H1 (cell line): ENCODE data around the gene FKRP. TPM values are rescaled to one million over a fixed set of nuclear protein-coding genes. Genes with fewer than 3 reads are reported as not detected.

ENCODE experiments used
- CTCF ChIA-PET: fragments of 300-600 bp; sonication (Branson Sonifier 250); formaldehyde crosslinking; loops from one replicate; lab custom pipeline; 2021; ENCODE audit not compliant: partially characterized antibody; lab: Charles Lee
- POLR2A ChIA-PET: fragments of 300-600 bp; sonication (Branson Sonifier 250); formaldehyde crosslinking; loops from one replicate; lab custom pipeline; 2021; ENCODE audit warnings: inconsistent platforms; ENCODE audit not compliant: partially characterized antibody; lab: Charles Lee
- DNase-seq, 2 experiments: peaks; one replicate each; pipeline versions ENCODE4 v3.0.0 to v3.0.0-alpha.2; 2010 to 2022; ENCODE audit warnings: low spot score in 2 of 2, low read depth in 1 of 2, mixed read lengths in 1 of 2
- FAIRE-seq: peaks from 2 replicates; lab custom pipeline; 2011; peaks lifted over from hg19 to GRCh38; lab: Jason Lieb, UNC
- H2AFZ ChIP-seq: 2 replicates; pipeline ENCODE4 v1.8.1; 2012; ENCODE audit warnings: low read length, inconsistent platforms
- H2AK5ac ChIP-seq: 2 replicates; pipeline ENCODE4 v1.6.1; 2013; ENCODE audit warnings: low read depth, low read length
- H2BK120ac ChIP-seq: replicated peaks from 2 replicates; pipeline ENCODE3; 2013; ENCODE audit warnings: low read depth, low read length, inconsistent platforms
- H2BK12ac ChIP-seq: 2 replicates; pipeline ENCODE4 v1.6.1; 2013; ENCODE audit warnings: low read depth, low read length
- H2BK15ac ChIP-seq: 2 replicates; pipeline ENCODE4 v1.6.1; 2013; ENCODE audit warnings: low read length
- H2BK20ac ChIP-seq: 2 replicates; pipeline ENCODE4 v1.6.1; 2013; ENCODE audit warnings: low read length
- H2BK5ac ChIP-seq: 2 replicates; pipeline ENCODE4 v1.6.1; 2013; ENCODE audit warnings: low read depth, low read length
- H3K14ac ChIP-seq: 2 replicates; pipeline ENCODE4 v1.6.1; 2013; ENCODE audit warnings: inconsistent platforms; ENCODE audit not compliant: insufficient read length
- H3K18ac ChIP-seq: 2 replicates; pipeline ENCODE4 v1.6.1; 2013; ENCODE audit warnings: low read length; ENCODE audit errors: extremely low read depth
- H3K23ac ChIP-seq: 2 replicates; pipeline ENCODE4 v1.6.1; 2013; ENCODE audit warnings: inconsistent platforms; ENCODE audit not compliant: insufficient read length
- H3K23me2 ChIP-seq: 2 replicates; pipeline ENCODE4 v1.6.1; 2013; ENCODE audit warnings: low read depth, low read length
- H3K27ac ChIP-seq: 2 replicates; pipeline ENCODE4 v1.6.1; 2011; ENCODE audit warnings: low read depth, low read length, inconsistent platforms
- H3K27me3 ChIP-seq, 4 experiments: replicated peaks in 1 of 4; 1 replicate in 1 of 4; 2 replicates in 3 of 4; pipeline versions ENCODE4 v1.6.1 to v1.8.1; 2011 to 2013; ENCODE audit warnings: low read length in 3 of 4, mild to moderate bottlenecking in 3 of 4, inconsistent platforms in 2 of 4, mixed read lengths in 2 of 4, moderate library complexity in 1 of 4; ENCODE audit not compliant: control insufficient read depth in 3 of 4, insufficient read depth in 3 of 4; ENCODE audit errors: extremely low read depth in 1 of 4
- H3K36me3 ChIP-seq, 4 experiments: 2 replicates each; pipeline versions ENCODE4 v1.6.1 to v1.8.1; 2011 to 2013; ENCODE audit warnings: mild to moderate bottlenecking in 4 of 4, low read length in 3 of 4, moderate library complexity in 2 of 4, control low read depth in 1 of 4, inconsistent platforms in 1 of 4; ENCODE audit not compliant: insufficient read depth in 4 of 4, control insufficient read depth in 2 of 4
- H3K4ac ChIP-seq: replicated peaks from 2 replicates; pipeline ENCODE3; 2013; ENCODE audit warnings: low read length, low read depth, mixed read lengths, inconsistent platforms; ENCODE audit not compliant: insufficient read length
- H3K4me1 ChIP-seq, 4 experiments: replicated peaks in 1 of 4; 1 replicate in 1 of 4; 2 replicates in 3 of 4; pipeline versions ENCODE4 v1.6.1 to v1.8.1; 2011 to 2013; ENCODE audit warnings: low read length in 3 of 4, inconsistent platforms in 2 of 4, mixed read lengths in 1 of 4; ENCODE audit not compliant: insufficient read depth in 4 of 4, control insufficient read depth in 3 of 4
- H3K4me2 ChIP-seq, 2 experiments: 2 replicates each; pipeline versions ENCODE4 v1.6.1 to v1.8.1; 2011 to 2013; ENCODE audit warnings: low read depth in 2 of 2, low read length in 2 of 2, control low read depth in 1 of 2, inconsistent platforms in 1 of 2, mild to moderate bottlenecking in 1 of 2; ENCODE audit not compliant: insufficient read depth in 1 of 2
- H3K4me3 ChIP-seq, 4 experiments: fragments of 200-600, 300-600 bp in 1 of 4; sonication (generic), shearing (Covaris generic), sonication (Bioruptor Twin) in 1 of 4; 2 replicates each; pipeline versions ENCODE4 v1.5.1 to v1.8.1; 2011 to 2016; ENCODE audit warnings: low read length in 4 of 4, low read depth in 3 of 4, control low read depth in 2 of 4, inconsistent platforms in 2 of 4, mild to moderate bottlenecking in 2 of 4, mixed read lengths in 1 of 4, moderate library complexity in 1 of 4; ENCODE audit not compliant: insufficient read depth in 2 of 4; ENCODE audit errors: extremely low read depth in 1 of 4
- H3K56ac ChIP-seq: replicated peaks from 2 replicates; pipeline ENCODE3; 2013; ENCODE audit warnings: low read depth, mild to moderate bottlenecking, mixed read lengths, low read length, inconsistent platforms; ENCODE audit not compliant: insufficient read length
- H3K79me1 ChIP-seq: 2 replicates; pipeline ENCODE4 v1.6.1; 2013; ENCODE audit warnings: low read depth, low read length, control low read depth
- H3K79me2 ChIP-seq, 2 experiments: 2 replicates each; pipeline versions ENCODE4 v1.6.1 to v1.8.1; 2012 to 2013; ENCODE audit warnings: low read length in 2 of 2, mild to moderate bottlenecking in 2 of 2, inconsistent platforms in 1 of 2; ENCODE audit not compliant: insufficient read depth in 2 of 2, control insufficient read depth in 1 of 2
- H3K9ac ChIP-seq, 4 experiments: replicated peaks in 1 of 4; 1 replicate in 1 of 4; 2 replicates in 3 of 4; pipeline versions ENCODE4 v1.6.1 to v1.8.1; 2011 to 2013; ENCODE audit warnings: low read depth in 3 of 4, low read length in 3 of 4, control low read depth in 2 of 4, mild to moderate bottlenecking in 2 of 4, moderate library complexity in 2 of 4, inconsistent platforms in 1 of 4; ENCODE audit errors: extremely low read depth in 1 of 4
- H3K9me3 ChIP-seq, 2 experiments: 2 replicates each; pipeline versions ENCODE4 v1.6.1 to v1.8.1; 2012 to 2013; ENCODE audit warnings: mild to moderate bottlenecking in 2 of 2, moderate library complexity in 2 of 2, control low read depth in 1 of 2, inconsistent platforms in 1 of 2, low read depth in 1 of 2, low read length in 1 of 2, mixed read lengths in 1 of 2; ENCODE audit not compliant: insufficient read depth in 2 of 2
- H4K20me1 ChIP-seq, 2 experiments: replicated peaks in 1 of 2; 2 replicates each; pipeline versions ENCODE3 to v1.8.1; 2011 to 2013; ENCODE audit warnings: inconsistent platforms in 2 of 2, low read length in 2 of 2, mild to moderate bottlenecking in 1 of 2; ENCODE audit not compliant: insufficient read depth in 2 of 2, control insufficient read depth in 1 of 2
- H4K5ac ChIP-seq: 2 replicates; pipeline ENCODE4 v1.6.1; 2013; ENCODE audit warnings: low read length, low read depth, mixed read lengths, inconsistent platforms; ENCODE audit not compliant: insufficient read length
- H4K8ac ChIP-seq: 2 replicates; pipeline ENCODE4 v1.8.0; 2013; ENCODE audit warnings: mild to moderate bottlenecking, moderate library complexity, low read length, inconsistent platforms; ENCODE audit not compliant: insufficient read depth; ENCODE audit errors: extremely low read depth
- H4K91ac ChIP-seq: replicated peaks from 2 replicates; pipeline ENCODE3; 2013; ENCODE audit warnings: low read length, mixed read lengths, inconsistent platforms; ENCODE audit not compliant: insufficient read length
- FOSL1 ChIP-seq: IDR thresholded peaks from 2 replicates; pipeline ENCODE4 v1.6.1; 2011; ENCODE audit warnings: mild to moderate bottlenecking, low read depth, low read length, moderate library complexity; ENCODE audit not compliant: insufficient read depth
- GABPA ChIP-seq: IDR thresholded peaks from 2 replicates; pipeline ENCODE4 v1.6.1; 2011; ENCODE audit warnings: mild to moderate bottlenecking, low read length, moderate library complexity, borderline replicate concordance; ENCODE audit not compliant: insufficient read depth
- POLR2AphosphoS5 ChIP-seq: IDR thresholded peaks from 2 replicates; pipeline ENCODE4 v1.6.1; 2011; ENCODE audit warnings: low read depth, low read length
- RAD21 ChIP-seq, 2 experiments: IDR thresholded peaks in 1 of 2; conservative IDR thresholded peaks in 1 of 2; 2 replicates each; pipeline ENCODE4 v1.6.1; 2011; ENCODE audit warnings: low read depth in 2 of 2, low read length in 2 of 2, improper control_type of control experiment in 1 of 2, inconsistent platforms in 1 of 2, mild to moderate bottlenecking in 1 of 2, moderate library complexity in 1 of 2
- SIRT6 ChIP-seq: IDR thresholded peaks from one replicate; pipeline ENCODE4 v1.7.1; 2012; ENCODE audit warnings: low read length, inconsistent platforms
- SRF ChIP-seq: IDR thresholded peaks from 2 replicates; pipeline ENCODE4 v1.6.1; 2011; ENCODE audit warnings: mild to moderate bottlenecking, low read depth, low read length, moderate library complexity
- TAF1 ChIP-seq: IDR thresholded peaks from 2 replicates; pipeline ENCODE4 v1.6.1; 2011; ENCODE audit warnings: mild to moderate bottlenecking, low read depth, low read length
- WGBS, 2 experiments: shearing (Covaris generic) in 1 of 2; methylation state at CpG; one replicate each; pipeline versions ENCODE4 v1.1.6 to v1.1.7; 2013 to 2015; ENCODE audit warnings: low lambda C conversion rate in 2 of 2, mixed read lengths in 2 of 2, inconsistent platforms in 1 of 2, low coverage in 1 of 2, missing lambda C conversion rate in 1 of 2; ENCODE audit not compliant: insufficient replicate concordance in 2 of 2, insufficient coverage in 1 of 2, insufficient read length in 1 of 2; ENCODE audit errors: extremely low coverage in 1 of 2, missing lambda C conversion rate in 1 of 2; 5-methylcytosine and 5-hydroxymethylcytosine counted together
- polyA plus RNA-seq, 7 experiments: library from polyadenylated mRNA; depleted of rRNA in 3 of 7; stranded (reverse) in 5 of 7; unstranded in 2 of 7; fragments of >200 nt in 5 of 7; fragments of 200-250 nt in 2 of 7; gene quantifications; 1 replicate in 5 of 7; 2 replicates in 1 of 7; 4 replicates in 1 of 7; pipeline versions ENCODE4 v1.2.1 to v1.2.3, GENCODE V29; 2011 to 2013; ENCODE audit warnings: missing spikeins in 2 of 7, mixed read lengths in 2 of 7
- total RNA-seq: library from RNA; stranded (reverse); fragmentation: NEBNext Ultra II Directional; extraction: Animal tissue kit (Norgen Biotek cat#: 25700); gene quantifications from 2 replicates; pipeline ENCODE4 v1.2.1, GENCODE V29; 2021
- TF ChIP-seq, protein P1 (sequence below), 3 experiments: IDR thresholded peaks; 1 replicate in 2 of 3; 2 replicates in 1 of 3; pipeline versions ENCODE4 v1.5.1 to v1.6.1; 2011; ENCODE audit warnings: low read length in 3 of 3, mild to moderate bottlenecking in 3 of 3, inconsistent platforms in 2 of 3, low read depth in 1 of 3, moderate library complexity in 1 of 3; ENCODE audit not compliant: insufficient read depth in 1 of 3; ENCODE audit errors: control extremely low read depth in 1 of 3

Gene FKRP
- total and polyA plus RNA-seq, 2 of the 8 experiments (the other 6 are each of a cell fraction or from before 2014, with no cell fraction given) = 17.1 to 24.4 TPM

- peak; percentile 65 for FAIRE-seq
- H3K56ac ChIP-seq = no peak overlapping the region
- peak overlapping the region in 3 of 4 experiments; percentile 29 to 53 (median 31); a peak in 5 of 7 replicates for H3K9ac ChIP-seq
- H2BK12ac ChIP-seq = 0 out of 2 replicates have a peak overlapping the region, but pooled peaks have one; percentile 53
- no peak overlapping the region for H2BK120ac ChIP-seq
- ChIA-PET POLR2A (interaction anchor here (0.7 to 3.3 kb wide), 10 partner anchors 9 to 88 kb away, joined by 3 to 18 read pairs (median 4); partner anchors contain the start of genes DACT3 and PRKD2), CTCF (interaction anchor here (1.0 to 2.6 kb wide), 9 partner anchors 7 to 294 kb away, joined by 3 to 10 read pairs (median 4); no protein-coding TSS in a partner anchor)
- H2BK15ac ChIP-seq = peak overlapping the region; percentile 96; the same call in 1 of the 2 replicates
- peak overlapping the region; percentile 39 for H4K5ac ChIP-seq
- H3K27ac ChIP-seq = no peak overlapping the region
- H4K91ac ChIP-seq = peak overlapping the region; percentile 62
- H2BK20ac ChIP-seq = no peak overlapping the region
- H3K9me3 ChIP-seq = no peaks in the 10 kb centered on the region
- H3K23ac ChIP-seq = no peak overlapping the region
- DNase-seq = peak; percentile 96 to 99
- peaks cover 13 to 15% of the 10 kb centered on the region in 2 experiments for H4K20me1 ChIP-seq
- peaks cover 0 to 8% (median 6%) of the 10 kb centered on the region in 4 experiments; a peak in 6 of 7 replicates for H3K4me1 ChIP-seq
- H3K79me1 ChIP-seq = peaks cover 2% of the 10 kb centered on the region
- peak overlapping the region; percentile 32; the same call in 1 of the 2 replicates for H2BK5ac ChIP-seq
- no peak overlapping the region for H3K14ac ChIP-seq
- no peak overlapping the region; the same call in 1 of the 2 replicates for H3K18ac ChIP-seq
- peak overlapping the region; percentile 11 to 48 (median 38); a peak in 6 of 8 replicates for H3K4me3 ChIP-seq
- no peak overlapping the region for H3K4ac ChIP-seq
- H3K36me3 ChIP-seq = peaks cover 25 to 67% (median 55%) of the 10 kb centered on the region in 4 experiments
- H2AFZ ChIP-seq = no peak overlapping the region
- H3K79me2 ChIP-seq = no peaks in the 10 kb centered on the region
- H3K23me2 ChIP-seq = peaks cover 3% of the 10 kb centered on the region
- peak overlapping the region; percentile 67 to 71 for H3K4me2 ChIP-seq
- no peak overlapping the region for H4K8ac ChIP-seq
- H2AK5ac ChIP-seq = no peak overlapping the region; the same call in 1 of the 2 replicates
- H3K27me3 ChIP-seq = no peaks in the 10 kb centered on the region
- WGBS, 2 experiments = 18% methylated on average over 22 of the region's 39 CpGs; no CpG with 5 or more reads in 1 of the 2 experiments
- TF ChIP-seq POLR2AphosphoS5 = no peak
- TF ChIP-seq GABPA = no peak
- TF ChIP-seq RAD21 (IDR thresholded peaks at IDR 0.05 in 1 of 2, conservative IDR thresholded peaks at IDR 0.05 in 1 of 2; ENCODE audit: low read depth in 2 of 2, low read length in 2 of 2) = no peak
- no peak for TF ChIP-seq TAF1
- no peak for TF ChIP-seq SIRT6
- TF ChIP-seq, protein P1, sequence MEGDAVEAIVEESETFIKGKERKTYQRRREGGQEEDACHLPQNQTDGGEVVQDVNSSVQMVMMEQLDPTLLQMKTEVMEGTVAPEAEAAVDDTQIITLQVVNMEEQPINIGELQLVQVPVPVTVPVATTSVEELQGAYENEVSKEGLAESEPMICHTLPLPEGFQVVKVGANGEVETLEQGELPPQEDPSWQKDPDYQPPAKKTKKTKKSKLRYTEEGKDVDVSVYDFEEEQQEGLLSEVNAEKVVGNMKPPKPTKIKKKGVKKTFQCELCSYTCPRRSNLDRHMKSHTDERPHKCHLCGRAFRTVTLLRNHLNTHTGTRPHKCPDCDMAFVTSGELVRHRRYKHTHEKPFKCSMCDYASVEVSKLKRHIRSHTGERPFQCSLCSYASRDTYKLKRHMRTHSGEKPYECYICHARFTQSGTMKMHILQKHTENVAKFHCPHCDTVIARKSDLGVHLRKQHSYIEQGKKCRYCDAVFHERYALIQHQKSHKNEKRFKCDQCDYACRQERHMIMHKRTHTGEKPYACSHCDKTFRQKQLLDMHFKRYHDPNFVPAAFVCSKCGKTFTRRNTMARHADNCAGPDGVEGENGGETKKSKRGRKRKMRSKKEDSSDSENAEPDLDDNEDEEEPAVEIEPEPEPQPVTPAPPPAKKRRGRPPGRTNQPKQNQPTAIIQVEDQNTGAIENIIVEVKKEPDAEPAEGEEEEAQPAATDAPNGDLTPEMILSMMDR (IDR thresholded peaks at IDR 0.05; ENCODE audit: control extremely low read depth in 1 of 3, insufficient read depth in 1 of 3, low read depth in 1 of 3, low read length in 3 of 3) = no peak
- no peak for TF ChIP-seq FOSL1
- TF ChIP-seq SRF = no peak
Measured at GRCh38 chr19:46697204-46697960, 48.5 kb upstream of the FKRP start.
